GM19238 (cell line): ENCODE measurements around the gene ZNF792.
"Not testable (repeated sequence)": the region's sequence is repeated elsewhere in the genome, so short reads cannot be mapped to it uniquely, and the experiment has no call there.

Experiments used
- DNase-seq: peaks from one replicate; pipeline ENCODE4 v3.0.0; 2011; ENCODE audit warnings: low spot score; ENCODE audit not compliant: insufficient read length

Gene ZNF792

GRCh38 chr19:34998777-34999497, 34.9 kb upstream of the ZNF792 start:
- no peak for DNase-seq

GRCh38 chr19:34998224-34998623, 34.2 kb upstream of the ZNF792 start:
- DNase-seq, result not testable (repeated sequence)

GRCh38 chr19:34997071-34997617, 33.1 kb upstream of the ZNF792 start:
- no peak for DNase-seq

- DNase-seq, result no peak
Observed at GRCh38 chr19:34995551-34995950, 31.5 kb upstream of the ZNF792 start.

GRCh38 chr19:34994643-34995541, 30.9 kb upstream of the ZNF792 start:
- no peak for DNase-seq

- DNase-seq, result no peak
Observed at GRCh38 chr19:34994286-34994642, 30.2 kb upstream of the ZNF792 start.

GRCh38 chr19:34992582-34992981, 28.6 kb upstream of the ZNF792 start:
- DNase-seq, result not testable (repeated sequence)

GRCh38 chr19:34991542-34992333, 27.7 kb upstream of the ZNF792 start:
- DNase-seq, result no peak

- no peak for DNase-seq
Observed at GRCh38 chr19:34990578-34991192, 26.7 kb upstream of the ZNF792 start.

- DNase-seq, result no peak
Observed at GRCh38 chr19:34989298-34989697, 25.3 kb upstream of the ZNF792 start.

- no peak for DNase-seq
Observed at GRCh38 chr19:34988119-34988518, 24.1 kb upstream of the ZNF792 start.

GRCh38 chr19:34985249-34986022, 21.4 kb upstream of the ZNF792 start:
- DNase-seq, result no peak

GRCh38 chr19:34984287-34984686, 20.3 kb upstream of the ZNF792 start:
- no peak for DNase-seq

GRCh38 chr19:34983786-34984185, 19.8 kb upstream of the ZNF792 start:
- DNase-seq, result no peak

GRCh38 chr19:34982275-34982674, 18.2 kb upstream of the ZNF792 start:
- no peak for DNase-seq

- DNase-seq, result no peak
Observed at GRCh38 chr19:34979819-34980640, 16.0 kb upstream of the ZNF792 start.

GRCh38 chr19:34976611-34977010, 12.6 kb upstream of the ZNF792 start:
- DNase-seq, result no peak

- DNase-seq, result no peak
Observed at GRCh38 chr19:34975056-34975455, 11.0 kb upstream of the ZNF792 start.

- no peak for DNase-seq
Observed at GRCh38 chr19:34974646-34975045, 10.6 kb upstream of the ZNF792 start.
